GM12891 (cell line): Measurements from ENCODE around the gene ZBTB1.

Experiments used
- POLR2A ChIP-seq: IDR thresholded peaks from 2 replicates; pipeline ENCODE4 v1.6.1; 2011; ENCODE audit warnings: low read depth, low read length, control low read depth
- POLR2AphosphoS5 ChIP-seq: IDR thresholded peaks from 2 replicates; pipeline ENCODE4 v1.6.1; 2011; ENCODE audit warnings: low read depth, low read length, control low read depth

DNA sequence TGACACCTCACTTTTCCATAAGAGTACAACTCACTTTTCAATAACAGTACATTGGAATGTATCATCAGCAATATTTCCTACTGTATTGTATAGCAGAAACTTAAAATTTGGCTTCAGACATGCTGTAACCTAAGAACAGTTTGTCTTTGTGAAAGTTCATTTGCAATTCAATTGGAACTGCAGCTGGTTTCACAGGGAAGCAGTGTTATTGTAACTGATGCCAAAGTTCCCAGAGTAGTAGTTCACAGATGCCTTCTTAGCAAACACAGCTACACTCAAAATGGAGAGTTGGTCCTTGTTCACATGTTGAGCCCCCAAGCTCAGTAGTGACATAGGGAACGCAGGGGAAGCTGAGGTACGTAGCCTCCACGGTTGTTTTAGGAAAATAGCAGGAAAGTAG lies 68.5 kb downstream of the ZBTB1 start:
- TF ChIP-seq POLR2A (no peak), POLR2AphosphoS5 (no peak)
